Measurements from ENCODE around the gene COL10A1.

GRCh38 chr6:116166369-116166768 is 40.4 kb upstream of the COL10A1 start:
- TF ChIP-seq CTCF (IDR thresholded peaks at IDR 0.05) (no peak), POLR2A (IDR thresholded peaks at IDR 0.05) (no peak)

Measured in sigmoid colon (tissue), 3 donors.